Mononuclear cell (primary cell): ENCODE measurements around the gene MORN1. TPM values are rescaled to one million over a fixed set of nuclear protein-coding genes. Genes with fewer than 3 reads are reported as not detected.
"Not testable (repeated sequence)": the region's sequence is repeated elsewhere in the genome, so short reads cannot be mapped to it uniquely, and the experiment has no call there.

ENCODE experiments used
- H3K27me3 ChIP-seq: 2 replicates; pipeline ENCODE4 v1.6.0; 2011; ENCODE audit warnings: low read length, control low read depth; ENCODE audit not compliant: insufficient read depth
- H3K4me1 ChIP-seq: 2 replicates; pipeline ENCODE4 v1.5.1; 2011; ENCODE audit warnings: mild to moderate bottlenecking, low read length, control low read depth; ENCODE audit not compliant: insufficient read depth
- H3K4me3 ChIP-seq: 2 replicates; pipeline ENCODE4 v1.5.1; 2011; ENCODE audit warnings: mild to moderate bottlenecking, low read length, moderate library complexity
- H3K9me3 ChIP-seq: 2 replicates; pipeline ENCODE4 v1.5.1; 2011; ENCODE audit warnings: low read depth, mild to moderate bottlenecking, control low read depth, low read length
- total RNA-seq: library from RNA; depleted of rRNA; stranded (reverse); fragments of >200 nt; gene quantifications from one replicate; pipeline ENCODE4 v1.2.3, GENCODE V29; 2012

The MORN1 gene
- 4.2 TPM for total RNA-seq

DNA sequence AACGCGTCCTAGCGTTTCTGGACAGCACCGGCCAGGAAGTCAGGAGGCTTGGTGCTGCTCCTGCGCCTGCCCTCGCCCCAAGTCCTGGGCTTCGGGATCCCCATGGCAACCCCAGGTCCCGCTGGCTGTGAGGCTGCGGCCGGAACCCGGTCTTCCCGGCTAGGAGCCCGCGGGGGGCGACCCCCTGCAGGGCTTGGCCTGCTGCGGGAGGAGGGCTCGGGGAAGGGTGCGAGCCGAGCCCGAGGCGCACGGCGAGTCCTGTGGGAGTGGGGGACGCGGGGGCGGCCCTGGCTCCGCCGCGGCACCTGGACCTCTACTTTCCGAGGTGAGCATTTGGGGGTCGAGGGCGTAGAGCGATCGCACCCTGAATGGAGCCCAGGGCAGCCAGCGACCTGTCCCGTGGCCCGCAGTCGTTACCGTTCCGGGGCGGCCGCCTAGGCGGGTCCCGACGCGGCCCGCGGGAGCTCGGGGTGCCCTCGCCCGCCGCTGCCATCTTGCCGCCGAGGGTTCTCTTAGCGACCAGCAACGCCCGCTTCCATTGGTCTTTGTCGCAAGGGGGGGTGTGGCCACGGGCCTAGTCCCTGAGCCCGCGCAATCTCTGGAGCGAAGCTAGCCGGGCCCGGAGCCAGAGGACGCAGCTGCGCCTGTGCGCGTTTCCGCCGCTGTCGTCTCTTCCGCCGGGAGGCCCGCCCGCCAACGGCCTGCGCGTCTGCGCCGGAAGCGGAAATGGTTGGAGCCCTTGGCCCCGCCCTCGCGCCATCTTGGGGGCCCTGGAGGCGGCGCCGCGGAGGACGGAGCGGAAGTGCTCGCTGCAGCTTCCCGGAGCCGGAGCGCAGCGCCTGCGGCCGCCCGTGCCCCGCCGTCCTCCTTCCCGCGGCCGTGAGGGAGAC, at the start of gene MORN1, which contains the start of gene RER1:
TSS of gene MORN1 (minus strand) at position 514 of the 890 bp plus-strand sequence. CDS start at position 493, 21 bp downstream.
TSS of gene RER1 (plus strand) at position 801 of the 890 bp plus-strand sequence. CDS start 3,950 bp downstream, outside the sequence.
- Histone ChIP-seq H3K9me3 (no peaks in the 10 kb centered on the region), H3K27me3 (no peaks in the 10 kb centered on the region), H3K4me1 (peaks cover 39% of the 10 kb centered on the region), H3K4me3 (peak within 1 kb of the TSS; percentile 68)

DNA sequence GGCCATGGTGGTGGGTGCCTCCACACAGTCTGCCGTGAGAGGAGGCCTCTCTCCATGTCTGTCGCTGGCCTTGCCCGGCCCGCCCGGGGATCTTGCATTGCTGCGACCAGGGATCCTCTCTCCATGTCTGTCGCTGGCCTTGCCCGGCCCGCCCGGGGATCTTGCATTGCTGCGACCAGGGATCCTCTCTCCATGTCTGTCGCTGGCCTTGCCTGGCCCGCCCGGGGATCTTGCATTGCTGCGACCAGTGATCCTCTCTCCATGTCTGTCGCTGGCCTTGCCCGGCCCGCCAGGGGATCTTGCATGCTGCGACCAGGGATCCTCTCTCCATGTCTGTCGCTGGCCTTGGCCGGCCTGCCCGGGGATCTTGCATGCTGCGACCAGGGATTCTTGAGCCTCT, 49.0 kb upstream of the MORN1 start:
- H3K4me3 ChIP-seq, H3K9me3 ChIP-seq, H3K27me3 ChIP-seq, H3K4me1 ChIP-seq: not testable (repeated sequence)

- Histone ChIP-seq H3K27me3 (peaks cover 7% of the 10 kb centered on the region), H3K4me1 (no peaks in the 10 kb centered on the region), H3K9me3 (no peaks in the 10 kb centered on the region), H3K4me3 (no peak overlapping the region)
Measured at GRCh38 chr1:2439369-2439768, 48.0 kb upstream of the MORN1 start.

DNA sequence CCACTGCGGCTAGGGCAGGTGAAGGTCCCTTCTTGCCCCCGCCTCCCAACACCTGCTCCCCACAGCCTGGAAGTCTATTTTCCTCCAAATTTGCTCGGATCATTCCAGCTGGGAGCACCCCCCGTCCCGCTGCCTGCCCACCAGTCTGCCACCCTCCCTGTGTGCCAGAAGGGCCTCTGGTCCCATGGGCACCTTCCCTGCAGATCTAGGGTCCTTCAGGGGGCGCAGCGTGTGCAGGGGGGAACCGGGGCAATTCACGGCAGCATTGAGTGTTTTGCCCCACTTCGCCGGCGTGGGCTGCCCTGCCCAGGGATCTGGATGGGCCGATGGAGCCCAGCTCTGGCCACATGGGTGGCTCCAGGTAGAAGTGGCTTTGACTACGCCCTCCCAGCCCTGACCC, 47.3 kb upstream of the MORN1 start:
- Histone ChIP-seq H3K4me1 (no peaks in the 10 kb centered on the region), H3K27me3 (peaks cover 5% of the 10 kb centered on the region), H3K4me3 (no peak overlapping the region), H3K9me3 (no peaks in the 10 kb centered on the region)

DNA sequence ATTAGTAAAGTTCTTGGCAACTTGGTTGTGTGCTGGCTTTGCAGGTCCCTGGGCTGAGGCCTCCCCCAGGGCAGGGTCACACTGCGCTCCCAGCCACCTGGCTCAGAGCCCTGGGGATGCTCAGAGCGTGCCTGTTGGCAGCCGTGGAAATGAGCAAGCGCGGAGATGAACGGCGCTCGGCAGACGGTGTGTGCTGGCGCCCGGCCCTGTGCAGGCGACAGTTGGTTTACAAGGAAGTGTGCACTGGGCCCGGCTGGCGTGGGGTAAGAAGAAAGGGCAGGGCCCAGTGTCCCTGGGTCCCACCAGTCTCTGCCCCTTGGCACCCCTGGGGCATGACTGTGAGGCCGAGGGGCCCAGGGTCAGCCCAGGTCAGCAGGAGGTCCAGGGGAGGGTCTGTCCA, 46.7 kb upstream of the MORN1 start:
- Histone ChIP-seq H3K4me3 (no peak overlapping the region), H3K27me3 (peaks cover 5% of the 10 kb centered on the region), H3K9me3 (no peaks in the 10 kb centered on the region), H3K4me1 (no peaks in the 10 kb centered on the region)

DNA sequence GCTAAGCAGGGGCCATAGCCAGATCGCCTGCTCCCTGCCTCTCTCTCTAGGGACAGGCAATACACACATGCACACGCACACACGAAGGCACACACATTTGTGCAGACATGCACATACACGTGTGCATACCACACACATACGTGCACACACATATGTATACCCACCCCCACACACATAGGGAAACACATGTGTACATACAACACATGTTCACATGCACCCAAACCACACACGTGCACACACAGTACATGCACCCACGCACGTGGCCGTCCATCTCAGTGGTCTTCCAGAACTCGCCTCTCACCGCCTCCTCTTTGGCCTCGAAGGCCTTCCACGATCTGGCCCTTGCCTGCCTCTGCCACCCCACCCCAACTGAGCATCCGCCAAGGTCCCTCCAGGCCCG, 46.3 kb upstream of the MORN1 start:
- peaks cover 1% of the 10 kb centered on the region for H3K27me3 ChIP-seq
- H3K9me3 ChIP-seq: no peaks in the 10 kb centered on the region
- no peak overlapping the region for H3K4me3 ChIP-seq
- no peaks in the 10 kb centered on the region for H3K4me1 ChIP-seq

DNA sequence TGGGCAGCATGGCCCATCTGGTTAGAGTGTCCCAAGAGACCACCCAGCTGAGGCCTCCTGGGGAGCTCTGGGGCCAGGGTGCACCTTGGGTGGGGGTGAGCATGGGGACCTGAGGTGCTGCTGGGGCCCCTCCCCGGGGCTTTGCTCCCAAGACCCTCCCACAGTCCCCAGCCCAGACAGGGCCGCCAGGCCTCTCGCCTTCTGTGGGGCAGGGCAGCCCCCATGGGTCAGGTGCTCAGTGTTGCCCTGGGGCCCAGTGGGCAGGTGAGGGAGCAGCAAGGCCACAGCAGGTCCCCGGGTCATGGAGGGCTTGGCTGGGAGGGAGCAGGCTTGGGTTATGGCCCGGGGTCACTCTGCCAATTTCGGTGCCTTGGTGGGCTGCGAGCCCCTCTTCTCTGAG, 45.5 kb upstream of the MORN1 start:
- H3K27me3 ChIP-seq: no peaks in the 10 kb centered on the region
- no peak overlapping the region for H3K4me3 ChIP-seq
- no peaks in the 10 kb centered on the region for H3K4me1 ChIP-seq
- H3K9me3 ChIP-seq: no peaks in the 10 kb centered on the region

DNA sequence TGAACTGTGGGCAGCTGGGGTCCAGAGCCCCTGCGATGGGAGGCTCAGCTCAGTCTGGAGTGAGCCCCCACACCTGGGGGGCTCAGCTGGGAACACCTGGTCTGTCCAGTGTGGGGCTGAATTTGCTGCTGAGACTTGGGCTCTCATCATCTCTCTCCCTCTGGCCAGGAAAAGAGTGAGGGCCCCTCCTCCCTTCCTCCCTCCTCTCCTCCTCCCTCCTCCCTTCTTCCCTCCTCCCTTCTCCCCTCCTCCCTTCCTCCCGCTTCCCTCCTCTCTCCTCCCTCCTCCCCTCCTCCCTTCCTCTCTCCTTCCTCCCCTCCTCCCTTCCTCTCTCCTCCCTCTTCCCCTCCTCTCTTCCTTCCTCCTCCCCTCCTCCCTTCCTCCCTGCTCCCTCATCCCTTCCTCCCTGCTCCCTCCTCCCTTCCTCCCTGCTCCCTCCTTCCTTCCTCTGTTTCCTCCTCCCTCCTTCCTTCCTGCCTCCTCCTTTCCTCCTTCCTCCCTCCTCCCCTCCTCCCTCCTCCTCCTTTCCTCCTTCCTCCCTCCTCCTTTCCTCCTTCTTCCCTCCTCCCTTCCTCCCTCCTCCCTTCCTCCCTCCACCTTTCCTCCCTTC, 44.5 kb upstream of the MORN1 start:
- H3K4me1 ChIP-seq: no peaks in the 10 kb centered on the region
- no peaks in the 10 kb centered on the region for H3K9me3 ChIP-seq
- H3K27me3 ChIP-seq: no peaks in the 10 kb centered on the region
- H3K4me3 ChIP-seq: no peak overlapping the region

DNA sequence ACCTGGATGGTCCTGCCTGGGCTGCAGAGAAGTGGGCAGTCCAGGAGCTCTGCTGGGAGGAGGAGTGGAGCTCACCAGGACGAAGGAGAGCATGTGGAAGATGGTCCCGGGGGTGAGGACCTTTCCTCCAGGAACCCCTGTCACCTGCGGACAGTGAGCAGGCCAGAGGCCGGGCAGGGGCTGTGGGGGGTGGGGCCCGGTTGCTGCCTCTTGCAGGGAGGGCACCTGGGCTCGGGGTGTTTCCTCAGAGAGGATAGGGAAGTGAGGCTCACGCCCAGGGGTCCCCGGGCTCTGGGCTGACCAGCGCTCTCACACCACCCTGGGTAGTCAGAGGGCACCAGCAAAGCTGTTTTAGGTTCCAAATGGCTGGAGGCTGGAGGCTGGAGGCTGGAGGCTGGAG, 43.7 kb upstream of the MORN1 start:
- Histone ChIP-seq H3K9me3 (no peaks in the 10 kb centered on the region), H3K4me3 (no peak overlapping the region), H3K4me1 (no peaks in the 10 kb centered on the region), H3K27me3 (no peaks in the 10 kb centered on the region)

GRCh38 chr1:2433936-2434655, 42.7 kb upstream of the MORN1 start:
- no peaks in the 10 kb centered on the region for H3K4me1 ChIP-seq
- H3K9me3 ChIP-seq: no peaks in the 10 kb centered on the region
- H3K27me3 ChIP-seq: no peaks in the 10 kb centered on the region
- no peak overlapping the region for H3K4me3 ChIP-seq

- no peak overlapping the region for H3K4me3 ChIP-seq
- no peaks in the 10 kb centered on the region for H3K4me1 ChIP-seq
- H3K27me3 ChIP-seq: no peaks in the 10 kb centered on the region
- no peaks in the 10 kb centered on the region for H3K9me3 ChIP-seq
Measured at GRCh38 chr1:2433196-2433595, 41.8 kb upstream of the MORN1 start.

GRCh38 chr1:2432441-2432844, 41.1 kb upstream of the MORN1 start:
- Histone ChIP-seq H3K4me3 (no peak overlapping the region), H3K4me1 (no peaks in the 10 kb centered on the region), H3K9me3 (no peaks in the 10 kb centered on the region), H3K27me3 (no peaks in the 10 kb centered on the region)

- Histone ChIP-seq H3K4me1 (no peaks in the 10 kb centered on the region), H3K4me3 (no peak overlapping the region), H3K9me3 (no peaks in the 10 kb centered on the region), H3K27me3 (no peaks in the 10 kb centered on the region)
Measured at GRCh38 chr1:2431518-2431917, 40.2 kb upstream of the MORN1 start.

DNA sequence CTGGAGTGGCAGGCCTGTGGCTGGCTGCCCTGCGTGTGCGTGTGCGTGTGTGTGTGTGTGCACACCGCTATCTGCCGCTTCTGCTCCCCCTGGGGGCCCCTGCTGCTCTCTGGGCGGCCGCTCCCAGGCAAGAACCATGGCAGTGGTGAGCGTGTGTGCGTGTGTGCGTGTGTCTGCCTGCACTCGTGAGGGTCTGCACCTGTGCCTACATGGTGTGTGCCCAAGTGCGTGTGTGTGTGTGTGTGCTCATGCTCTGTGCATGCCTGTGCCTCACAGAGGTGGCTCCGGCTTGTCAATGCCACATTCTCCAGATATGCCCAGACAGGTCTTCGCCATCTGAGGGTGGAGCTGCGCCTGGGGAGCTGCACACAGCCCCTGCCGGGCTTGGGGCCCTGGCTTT, 39.7 kb upstream of the MORN1 start:
- H3K9me3 ChIP-seq: no peaks in the 10 kb centered on the region
- H3K4me3 ChIP-seq: no peak overlapping the region
- H3K4me1 ChIP-seq: no peaks in the 10 kb centered on the region
- no peaks in the 10 kb centered on the region for H3K27me3 ChIP-seq

DNA sequence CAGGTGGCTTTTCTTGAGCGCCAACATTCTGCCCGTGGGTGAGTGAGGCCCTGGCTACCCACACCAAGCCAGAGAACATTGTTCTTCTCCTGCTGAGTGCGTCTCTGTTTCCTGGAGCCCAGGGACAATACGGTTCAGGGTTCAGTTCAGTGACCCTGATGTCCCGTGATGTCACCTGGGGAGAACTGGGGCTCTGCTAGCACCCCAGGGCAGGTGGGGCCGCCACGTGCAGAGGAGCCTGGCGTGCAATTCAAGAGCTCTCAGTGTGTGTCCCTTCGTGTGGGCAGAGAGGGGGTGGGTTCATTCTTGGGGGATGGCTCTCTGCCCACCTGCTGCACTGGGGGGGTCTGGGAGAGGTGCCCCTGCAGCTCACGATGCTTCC, 39.2 kb upstream of the MORN1 start:
- Histone ChIP-seq H3K4me3 (no peak overlapping the region), H3K9me3 (no peaks in the 10 kb centered on the region), H3K27me3 (no peaks in the 10 kb centered on the region), H3K4me1 (no peaks in the 10 kb centered on the region)
